ENCODE measurements around the gene TYW1B.
"Not testable (repeated sequence)": the region's sequence is repeated elsewhere in the genome, so short reads cannot be mapped to it uniquely, and the experiment has no call there.

Gene TYW1B

DNA sequence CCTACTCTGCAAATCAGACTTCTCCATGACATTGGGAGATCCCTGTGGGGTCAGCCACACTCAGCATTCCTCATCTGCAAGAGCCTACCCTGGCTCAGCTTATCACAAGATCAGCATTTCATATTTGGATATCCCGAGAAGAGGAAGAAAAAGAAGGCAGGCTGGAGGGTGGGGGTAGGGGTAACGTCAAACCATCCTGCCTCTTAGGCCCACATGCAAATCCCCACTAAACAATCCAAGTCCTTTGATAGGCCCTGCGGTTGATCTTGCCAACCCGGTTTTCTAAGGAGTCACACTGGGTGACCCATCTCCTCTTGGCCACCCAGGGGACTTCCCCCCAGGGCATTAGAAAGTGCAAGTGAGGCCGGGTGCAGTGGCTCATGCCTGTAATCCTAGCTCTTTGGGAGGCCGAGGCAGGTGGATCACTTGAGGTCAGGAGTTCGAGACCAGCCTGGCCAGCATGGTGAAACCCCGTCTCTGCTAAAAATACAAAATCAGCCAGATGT, 287.8 kb downstream of the TYW1B start:
- Histone ChIP-seq H3K4me1 (ENCODE audit: control insufficient read depth in 1 of 2, insufficient read depth in 1 of 2, low read depth in 1 of 2, low read length in 1 of 2) (no peaks in the 10 kb centered on the region), H3K4me3 (ENCODE audit: low read depth in 1 of 2, low read length in 1 of 2) (no peak overlapping the region), H3K9me3 (no peaks in the 10 kb centered on the region), H3K27ac (no peak overlapping the region), H3K27me3 (no peaks in the 10 kb centered on the region), H3K36me3 (no peaks in the 10 kb centered on the region)
- TF ChIP-seq, protein P1, sequence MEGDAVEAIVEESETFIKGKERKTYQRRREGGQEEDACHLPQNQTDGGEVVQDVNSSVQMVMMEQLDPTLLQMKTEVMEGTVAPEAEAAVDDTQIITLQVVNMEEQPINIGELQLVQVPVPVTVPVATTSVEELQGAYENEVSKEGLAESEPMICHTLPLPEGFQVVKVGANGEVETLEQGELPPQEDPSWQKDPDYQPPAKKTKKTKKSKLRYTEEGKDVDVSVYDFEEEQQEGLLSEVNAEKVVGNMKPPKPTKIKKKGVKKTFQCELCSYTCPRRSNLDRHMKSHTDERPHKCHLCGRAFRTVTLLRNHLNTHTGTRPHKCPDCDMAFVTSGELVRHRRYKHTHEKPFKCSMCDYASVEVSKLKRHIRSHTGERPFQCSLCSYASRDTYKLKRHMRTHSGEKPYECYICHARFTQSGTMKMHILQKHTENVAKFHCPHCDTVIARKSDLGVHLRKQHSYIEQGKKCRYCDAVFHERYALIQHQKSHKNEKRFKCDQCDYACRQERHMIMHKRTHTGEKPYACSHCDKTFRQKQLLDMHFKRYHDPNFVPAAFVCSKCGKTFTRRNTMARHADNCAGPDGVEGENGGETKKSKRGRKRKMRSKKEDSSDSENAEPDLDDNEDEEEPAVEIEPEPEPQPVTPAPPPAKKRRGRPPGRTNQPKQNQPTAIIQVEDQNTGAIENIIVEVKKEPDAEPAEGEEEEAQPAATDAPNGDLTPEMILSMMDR (IDR thresholded peaks at IDR 0.05): no peak

DNA sequence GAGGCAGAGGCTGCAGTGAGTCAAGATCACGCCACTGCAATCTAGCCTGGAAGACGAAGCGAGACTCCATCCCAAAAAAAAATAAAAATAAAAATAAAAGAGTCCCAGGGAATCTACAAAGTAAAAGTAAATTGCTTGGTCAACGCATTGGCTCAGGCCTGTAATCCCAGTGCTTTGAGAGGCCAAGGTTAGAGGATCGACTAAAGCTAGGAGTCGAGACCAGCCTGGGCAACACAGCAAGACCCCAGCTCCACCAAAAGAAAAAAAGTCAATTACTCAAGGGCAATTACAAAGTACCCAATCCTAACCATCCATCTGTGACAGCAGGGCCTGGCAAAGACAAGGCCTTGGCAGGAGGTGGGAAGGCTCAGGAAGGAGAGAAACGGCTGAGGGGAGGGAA, 288.3 kb downstream of the TYW1B start:
- H3K36me3 ChIP-seq: no peaks in the 10 kb centered on the region
- H3K27ac ChIP-seq: no peak overlapping the region
- TF ChIP-seq, protein P1 (IDR thresholded peaks at IDR 0.05): no peak
- H3K4me3 ChIP-seq (ENCODE audit: low read depth in 1 of 2, low read length in 1 of 2): no peak overlapping the region
- H3K4me1 ChIP-seq (ENCODE audit: control insufficient read depth in 1 of 2, insufficient read depth in 1 of 2, low read depth in 1 of 2, low read length in 1 of 2): no peaks in the 10 kb centered on the region
- no peaks in the 10 kb centered on the region for H3K9me3 ChIP-seq
- no peaks in the 10 kb centered on the region for H3K27me3 ChIP-seq

DNA sequence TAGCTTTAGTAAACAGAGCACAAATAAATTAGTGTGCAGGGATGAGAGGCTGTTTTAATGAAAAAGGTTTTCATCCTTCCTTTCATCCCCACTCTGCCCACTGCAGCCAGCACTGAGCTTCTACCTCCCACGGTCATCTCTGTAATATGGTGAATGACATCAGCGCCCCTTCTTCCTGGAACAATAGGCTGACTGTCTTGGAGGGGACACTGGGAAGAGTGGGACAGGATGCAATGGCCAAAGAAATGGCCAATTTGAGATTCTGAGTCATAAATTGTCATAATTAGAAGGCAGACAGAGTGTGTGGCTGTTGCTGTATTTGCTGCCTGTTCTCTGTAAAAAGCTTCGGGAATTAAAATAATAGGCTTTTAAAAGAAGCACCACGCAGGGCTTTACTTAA, 289.1 kb downstream of the TYW1B start:
- Histone ChIP-seq H3K4me3 (ENCODE audit: low read depth in 1 of 2, low read length in 1 of 2) (no peak overlapping the region), H3K27me3 (no peaks in the 10 kb centered on the region), H3K9me3 (no peaks in the 10 kb centered on the region), H3K36me3 (no peaks in the 10 kb centered on the region), H3K27ac (no peak overlapping the region), H3K4me1 (ENCODE audit: control insufficient read depth in 1 of 2, insufficient read depth in 1 of 2, low read depth in 1 of 2, low read length in 1 of 2) (no peaks in the 10 kb centered on the region)
- TF ChIP-seq, protein P1 (IDR thresholded peaks at IDR 0.05): no peak

DNA sequence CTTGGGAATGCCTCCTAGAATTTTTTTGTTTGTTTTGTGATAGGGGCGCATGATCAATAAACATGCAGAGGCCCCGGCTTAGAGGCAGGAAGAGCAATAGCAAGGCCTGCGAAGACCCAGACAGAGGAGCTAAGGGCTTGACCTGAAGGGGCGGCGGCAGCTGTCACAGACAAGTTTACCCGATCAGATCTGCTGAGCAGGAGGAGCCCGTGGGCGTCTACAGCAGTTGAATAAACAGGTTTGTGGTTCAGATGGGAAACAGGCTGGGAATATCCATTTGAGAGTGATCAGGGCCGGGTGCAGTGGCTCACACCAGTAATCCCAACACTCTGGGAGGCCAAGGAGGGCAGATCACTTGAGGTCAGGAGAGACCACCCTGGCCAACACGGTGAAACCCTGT, 289.9 kb downstream of the TYW1B start:
- no peaks in the 10 kb centered on the region for H3K27me3 ChIP-seq
- H3K4me3 ChIP-seq (ENCODE audit: low read depth in 1 of 2, low read length in 1 of 2): no peak overlapping the region
- no peak overlapping the region for H3K27ac ChIP-seq
- H3K4me1 ChIP-seq (ENCODE audit: control insufficient read depth in 1 of 2, insufficient read depth in 1 of 2, low read depth in 1 of 2, low read length in 1 of 2): no peaks in the 10 kb centered on the region
- no peaks in the 10 kb centered on the region for H3K9me3 ChIP-seq
- TF ChIP-seq, protein P1 (IDR thresholded peaks at IDR 0.05): no peak
- no peaks in the 10 kb centered on the region for H3K36me3 ChIP-seq

DNA sequence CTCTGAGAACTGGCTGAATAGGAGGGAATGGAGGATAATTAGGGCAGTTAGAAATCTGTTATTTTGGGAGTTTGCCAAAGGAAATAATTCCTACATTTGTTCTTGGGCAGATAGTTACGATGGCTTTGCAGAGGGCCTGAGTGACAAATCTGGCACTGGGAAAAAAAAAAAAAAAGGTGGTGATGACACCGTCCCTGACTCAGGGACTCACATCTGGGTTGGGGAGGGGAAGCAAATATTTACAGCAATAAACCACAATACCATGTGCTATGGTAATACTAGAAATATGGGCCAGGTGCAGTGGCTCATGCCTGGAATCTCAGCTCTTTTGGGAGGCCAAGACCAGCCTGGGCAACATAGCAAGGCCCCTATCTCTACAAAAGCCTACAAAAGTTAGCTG, 292.0 kb downstream of the TYW1B start:
- H3K27ac ChIP-seq; H3K4me3 ChIP-seq (ENCODE audit: low read depth in 1 of 2, low read length in 1 of 2); H3K9me3 ChIP-seq; H3K36me3 ChIP-seq; H3K4me1 ChIP-seq (ENCODE audit: control insufficient read depth in 1 of 2, insufficient read depth in 1 of 2, low read depth in 1 of 2, low read length in 1 of 2); H3K27me3 ChIP-seq: not testable (repeated sequence)

DNA sequence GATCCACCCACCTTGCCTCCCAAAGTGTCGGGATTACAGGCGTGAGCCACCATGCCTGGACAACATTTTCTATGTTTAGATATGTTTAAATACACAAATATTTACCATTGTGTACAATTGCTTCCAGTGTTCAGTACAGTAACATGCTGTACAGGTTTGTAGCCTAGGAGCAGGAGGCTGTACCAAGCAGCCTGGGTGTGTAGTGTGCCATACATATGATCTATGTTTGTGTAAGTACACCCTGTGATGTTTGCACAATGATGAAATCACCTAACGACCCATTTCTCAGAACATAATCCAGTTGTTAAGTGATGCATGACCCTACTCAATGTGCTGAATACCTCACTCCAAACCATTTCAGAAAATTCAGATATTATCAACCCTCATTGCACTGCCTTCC, 297.0 kb downstream of the TYW1B start:
- not testable (repeated sequence) for H3K9me3 ChIP-seq; H3K4me3 ChIP-seq (ENCODE audit: low read depth in 1 of 2, low read length in 1 of 2); H3K36me3 ChIP-seq; H3K27ac ChIP-seq; H3K4me1 ChIP-seq (ENCODE audit: control insufficient read depth in 1 of 2, insufficient read depth in 1 of 2, low read depth in 1 of 2, low read length in 1 of 2); H3K27me3 ChIP-seq

All from neutrophil (primary cell).